ENCODE data around the gene SCT.

The SCT gene

DNA sequence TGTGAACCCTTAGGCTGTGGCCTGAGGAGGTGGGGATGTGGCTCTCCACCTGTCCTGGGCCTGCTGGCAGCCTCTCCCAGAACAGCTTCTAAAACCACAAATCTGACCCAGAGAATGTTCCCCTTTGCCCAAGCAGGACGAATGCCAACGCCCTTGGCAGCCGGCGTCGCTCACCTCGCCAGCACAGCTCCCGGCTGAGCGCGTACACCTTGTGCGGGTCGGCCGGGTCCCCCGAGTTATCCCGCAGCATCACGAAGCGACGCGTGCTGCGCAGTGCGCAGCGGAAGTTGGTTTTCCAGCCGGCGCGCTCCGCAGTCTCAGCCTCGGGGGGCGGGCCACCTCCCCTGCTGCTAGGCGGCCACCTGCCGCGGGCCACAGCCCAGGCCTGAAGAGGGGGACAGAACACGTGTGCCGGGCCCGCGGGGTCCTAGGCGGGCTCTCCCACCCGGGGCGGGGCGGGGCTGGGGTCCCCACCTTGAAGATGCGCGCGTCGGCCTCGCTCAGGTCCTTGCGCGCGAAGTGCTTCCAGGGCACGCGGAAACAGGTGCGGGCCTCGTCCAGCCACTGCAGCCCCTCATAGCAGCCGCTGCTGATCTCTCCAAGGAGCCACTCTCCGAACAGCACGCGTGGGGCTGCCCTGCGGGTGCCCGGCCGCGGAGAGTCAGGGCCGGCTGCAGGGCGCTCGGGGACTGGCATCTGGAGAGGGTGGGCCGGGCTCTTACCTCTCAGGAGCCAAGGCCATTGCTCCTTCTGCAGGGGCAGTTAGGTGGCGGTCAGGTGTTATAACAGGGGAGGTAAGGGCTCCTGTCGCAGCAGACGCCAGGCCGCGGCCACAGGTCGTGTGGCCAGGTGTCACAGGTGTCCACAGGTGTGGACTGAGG is 12.1 kb downstream of the SCT start:
- peak overlapping the region; percentile 92 for H3K27ac ChIP-seq
- peaks cover 47% of the 10 kb centered on the region for H3K36me3 ChIP-seq (replicated peaks)
- no peak for DNase-seq
- H3K4me3 ChIP-seq (ENCODE audit: low read depth, low read length), result peak overlapping the region; percentile 71
- in situ Hi-C loops (cut with HindIII; ENCODE audit: low pct_ligation_motif_present, low sequenced_read_pairs), result no loop called here
- TF ChIP-seq, protein P1, sequence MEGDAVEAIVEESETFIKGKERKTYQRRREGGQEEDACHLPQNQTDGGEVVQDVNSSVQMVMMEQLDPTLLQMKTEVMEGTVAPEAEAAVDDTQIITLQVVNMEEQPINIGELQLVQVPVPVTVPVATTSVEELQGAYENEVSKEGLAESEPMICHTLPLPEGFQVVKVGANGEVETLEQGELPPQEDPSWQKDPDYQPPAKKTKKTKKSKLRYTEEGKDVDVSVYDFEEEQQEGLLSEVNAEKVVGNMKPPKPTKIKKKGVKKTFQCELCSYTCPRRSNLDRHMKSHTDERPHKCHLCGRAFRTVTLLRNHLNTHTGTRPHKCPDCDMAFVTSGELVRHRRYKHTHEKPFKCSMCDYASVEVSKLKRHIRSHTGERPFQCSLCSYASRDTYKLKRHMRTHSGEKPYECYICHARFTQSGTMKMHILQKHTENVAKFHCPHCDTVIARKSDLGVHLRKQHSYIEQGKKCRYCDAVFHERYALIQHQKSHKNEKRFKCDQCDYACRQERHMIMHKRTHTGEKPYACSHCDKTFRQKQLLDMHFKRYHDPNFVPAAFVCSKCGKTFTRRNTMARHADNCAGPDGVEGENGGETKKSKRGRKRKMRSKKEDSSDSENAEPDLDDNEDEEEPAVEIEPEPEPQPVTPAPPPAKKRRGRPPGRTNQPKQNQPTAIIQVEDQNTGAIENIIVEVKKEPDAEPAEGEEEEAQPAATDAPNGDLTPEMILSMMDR (IDR thresholded peaks at IDR 0.05; ENCODE audit: low read depth, low read length, missing control alignments), result no peak
- H3K27me3 ChIP-seq (replicated peaks), result no peaks in the 10 kb centered on the region

DNA sequence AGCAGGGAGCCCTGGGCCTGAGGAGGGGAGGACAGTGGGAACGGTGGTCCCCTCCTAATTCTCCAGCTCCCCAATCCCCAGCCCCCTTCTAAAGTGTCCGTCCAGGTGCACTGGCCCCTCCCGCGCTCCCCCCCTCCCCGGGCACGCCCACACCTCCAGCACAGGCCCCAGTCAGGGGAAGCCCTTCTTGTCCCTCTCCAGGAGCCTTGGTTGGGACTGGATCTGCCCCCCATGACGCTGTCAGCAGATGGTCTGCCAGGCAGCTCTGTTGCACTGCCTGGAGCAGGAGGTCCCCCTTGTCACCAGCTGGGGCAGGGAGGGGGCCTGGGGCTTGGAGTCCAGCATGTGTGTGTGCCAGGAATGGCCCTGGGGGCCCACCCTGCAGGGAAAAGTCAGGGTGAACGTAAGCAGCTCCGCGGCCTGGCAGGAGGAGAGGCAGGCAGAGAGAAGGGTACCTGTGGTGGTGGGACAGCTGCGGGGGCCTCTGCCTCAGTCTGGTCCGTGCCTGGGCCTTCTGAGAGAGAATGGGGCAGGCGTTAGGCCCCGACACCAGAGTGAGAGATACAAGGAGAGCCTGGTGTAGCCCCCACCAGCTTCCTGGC is 12.9 kb downstream of the SCT start:
- Histone ChIP-seq H3K27ac (no peak overlapping the region), H3K4me3 (ENCODE audit: low read depth, low read length) (no peak overlapping the region), H3K27me3 (replicated peaks) (no peaks in the 10 kb centered on the region), H3K36me3 (replicated peaks) (peaks cover 50% of the 10 kb centered on the region)
- DNase-seq, result no peak
- in situ Hi-C loops (cut with HindIII; ENCODE audit: low pct_ligation_motif_present, low sequenced_read_pairs), result no loop called here
- TF ChIP-seq, protein P1 (IDR thresholded peaks at IDR 0.05; ENCODE audit: low read depth, low read length, missing control alignments), result no peak

DNA sequence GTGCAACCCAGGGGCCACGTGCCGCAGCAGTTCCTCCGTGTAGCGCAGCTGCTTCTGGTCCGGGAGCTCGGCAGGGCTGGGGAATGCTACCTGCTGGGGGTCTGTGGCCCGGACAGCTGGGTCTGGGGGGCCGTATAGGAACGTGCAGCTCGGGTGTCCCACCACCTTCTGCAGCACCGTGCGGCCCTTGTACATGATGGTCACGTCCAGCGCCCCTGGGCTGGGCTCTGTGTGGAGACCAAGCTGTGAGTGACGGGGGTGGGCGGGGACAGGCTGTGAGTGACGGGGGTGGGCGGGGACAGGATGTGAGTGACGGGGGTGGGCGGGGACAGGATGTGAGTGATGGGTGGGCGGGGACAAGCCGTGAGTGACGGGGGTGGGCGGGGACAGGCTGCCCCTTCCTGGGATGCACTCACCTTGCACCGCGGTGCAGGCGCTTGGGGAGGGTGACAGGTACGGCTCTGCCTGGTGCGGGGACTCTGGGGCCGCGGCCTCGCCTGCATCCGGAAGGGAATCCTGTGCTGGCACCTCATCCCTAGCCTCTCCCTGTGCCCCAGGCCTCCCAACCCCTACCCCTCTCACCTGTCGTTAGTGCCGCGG is 13.5 kb downstream of the SCT start:
- TF ChIP-seq, protein P1 (IDR thresholded peaks at IDR 0.05; ENCODE audit: low read depth, low read length, missing control alignments), result no peak
- Histone ChIP-seq H3K27me3 (replicated peaks) (no peaks in the 10 kb centered on the region), H3K27ac (no peak overlapping the region), H3K4me3 (ENCODE audit: low read depth, low read length) (no peak overlapping the region), H3K36me3 (replicated peaks) (peaks cover 56% of the 10 kb centered on the region)
- peak; percentile 59 for DNase-seq
- in situ Hi-C loops (cut with HindIII; ENCODE audit: low pct_ligation_motif_present, low sequenced_read_pairs), result no loop called here

DNA sequence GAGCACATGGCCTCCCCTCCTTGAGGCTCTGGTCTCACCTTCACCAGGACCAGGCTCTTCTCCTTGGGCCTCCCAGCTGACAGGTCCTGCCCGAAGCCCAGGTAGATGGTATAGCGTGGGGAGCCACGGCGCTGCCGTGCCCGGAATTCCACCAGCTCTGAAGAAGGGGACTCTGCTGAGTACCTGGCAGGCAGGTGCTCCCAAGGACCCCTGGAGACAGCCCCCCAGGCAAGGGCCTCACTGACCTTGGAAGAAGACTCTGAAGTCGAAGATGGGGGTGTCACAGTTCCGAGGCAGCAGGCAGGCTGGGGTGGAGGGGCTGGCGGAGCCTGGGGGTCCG is 14.1 kb downstream of the SCT start:
- Histone ChIP-seq H3K27me3 (replicated peaks) (no peaks in the 10 kb centered on the region), H3K36me3 (replicated peaks) (peaks cover 59% of the 10 kb centered on the region), H3K4me3 (ENCODE audit: low read depth, low read length) (no peak overlapping the region), H3K27ac (no peak overlapping the region)
- in situ Hi-C loops (cut with HindIII; ENCODE audit: low pct_ligation_motif_present, low sequenced_read_pairs), result no loop called here
- DNase-seq, result no peak
- TF ChIP-seq, protein P1 (IDR thresholded peaks at IDR 0.05; ENCODE audit: low read depth, low read length, missing control alignments), result no peak

DNA sequence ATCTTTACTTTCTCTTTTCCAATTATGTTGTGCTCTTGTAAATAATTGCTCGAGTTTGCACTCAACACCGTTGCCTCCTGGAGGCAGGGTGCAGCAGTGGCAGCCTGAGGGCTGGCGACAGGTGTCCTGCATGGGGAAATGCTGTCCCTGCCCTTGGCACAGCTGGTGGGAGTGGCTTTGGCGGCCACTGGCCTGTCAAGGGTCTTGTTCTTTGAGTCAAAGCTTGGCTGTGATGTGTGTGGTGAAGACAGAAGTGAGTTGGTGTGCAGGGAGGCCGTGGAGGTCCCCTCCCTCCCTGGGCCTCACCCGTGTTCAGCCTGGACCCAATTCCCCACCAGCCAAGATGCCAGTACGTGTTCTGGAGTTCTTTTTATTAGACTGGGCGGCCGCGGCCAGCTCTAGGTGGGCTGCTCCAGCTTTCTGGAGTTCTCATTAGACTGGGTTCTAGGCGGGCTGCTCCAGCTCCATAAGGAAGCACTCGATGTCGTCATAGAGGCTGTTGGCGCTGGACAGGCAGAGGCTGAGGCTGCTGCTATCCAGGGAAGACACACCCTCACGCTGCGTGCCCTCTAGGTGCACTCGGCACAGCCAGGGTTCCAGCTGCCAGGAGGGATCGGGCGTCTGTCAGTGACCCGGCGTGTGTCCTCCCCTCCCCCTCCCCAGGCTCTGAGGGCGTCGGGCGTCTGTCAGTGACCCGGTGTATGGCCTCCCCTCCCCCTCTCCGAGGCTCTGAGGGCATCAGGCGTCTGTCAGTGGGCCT is 14.6 kb downstream of the SCT start:
- TF ChIP-seq, protein P1 (IDR thresholded peaks at IDR 0.05; ENCODE audit: low read depth, low read length, missing control alignments), result peak; percentile 56
- in situ Hi-C loops (cut with HindIII; ENCODE audit: low pct_ligation_motif_present, low sequenced_read_pairs), result no loop called here
- Histone ChIP-seq H3K27me3 (replicated peaks) (no peaks in the 10 kb centered on the region), H3K36me3 (replicated peaks) (peaks cover 64% of the 10 kb centered on the region), H3K4me3 (ENCODE audit: low read depth, low read length) (no peak overlapping the region), H3K27ac (no peak overlapping the region)
- DNase-seq, result no peak
